Measurements from ENCODE around the gene F8. TPM values are rescaled to one million over a fixed set of nuclear protein-coding genes. Genes with fewer than 3 reads are reported as not detected.
A peak's percentile ranks its signal among the peaks of the same experiment; 100 is the strongest.

The F8 gene
- total RNA-seq, 1 experiment from 2014 or later = 2.6 TPM

- no peak overlapping the region for H3K4me3 ChIP-seq (replicated peaks in 1 of 2; ENCODE audit: low read depth in 1 of 2, low read length in 2 of 2)
- RAD21 ChIA-PET (ENCODE audit: low non-redundant PET in 1 of 2, low total read pairs in 2 of 2, uncharacterized antibody in 2 of 2, unreplicated experiment in 2 of 2) = no interaction called here
- no peak overlapping the region for H3K9ac ChIP-seq (ENCODE audit: low read length)
- DNase-seq (ENCODE audit: low read depth, low spot score) (peak; percentile 22), ATAC-seq (peak; percentile 70)
- H4K20me1 ChIP-seq (ENCODE audit: insufficient read depth) = no peaks in the 10 kb centered on the region
- H3K9me2 ChIP-seq (ENCODE audit: insufficient read depth) = no peaks in the 10 kb centered on the region
- H3K36me3 ChIP-seq (ENCODE audit: control insufficient read depth in 1 of 2, insufficient read depth in 2 of 2, low read length in 2 of 2) = no peaks in the 10 kb centered on the region
- H3K27ac ChIP-seq (ENCODE audit: low read depth, low read length) = no peak overlapping the region
- peak; percentile 82 for TF ChIP-seq RAD21 (IDR thresholded peaks at IDR 0.05; ENCODE audit: low read depth)
- no peak for TF ChIP-seq EGR1 (IDR thresholded peaks at IDR 0.05; ENCODE audit: low read depth)
- no peak for TF ChIP-seq JUND (IDR thresholded peaks at IDR 0.05)
- no peak for TF ChIP-seq TCF7L2 (IDR thresholded peaks at IDR 0.05; ENCODE audit: borderline replicate concordance, extremely low read depth, insufficient read depth, insufficient read length)
- TF ChIP-seq SP1 (IDR thresholded peaks at IDR 0.05; ENCODE audit: low read depth) = no peak
- no peak for TF ChIP-seq POLR2AphosphoS5 (IDR thresholded peaks at IDR 0.05; ENCODE audit: low read depth, low read length)
- TF ChIP-seq ZBTB33 (IDR thresholded peaks at IDR 0.05; ENCODE audit: extremely low read depth, insufficient replicate concordance, low read length) = no peak
- TF ChIP-seq ZFX (IDR thresholded peaks at IDR 0.05) = no peak
- TF ChIP-seq SIN3A (IDR thresholded peaks at IDR 0.05; ENCODE audit: low read depth) = no peak
- peak; percentile 27 to 64 (median 50); a peak in 5 of 6 replicates for TF ChIP-seq CTCF (IDR thresholded peaks at IDR 0.05 in 2 of 3, conservative IDR thresholded peaks at IDR 0.05 in 1 of 3; ENCODE audit: borderline replicate concordance in 1 of 3, insufficient read depth in 1 of 3, low read depth in 2 of 3, low read length in 2 of 3)
- no peak for TF ChIP-seq YY1 (IDR thresholded peaks at IDR 0.05; ENCODE audit: extremely low read depth, insufficient replicate concordance, low read depth, low read length)
- H3K4me1 ChIP-seq (ENCODE audit: control insufficient read depth in 1 of 2, insufficient read depth in 2 of 2, low read length in 2 of 2) = no peaks in the 10 kb centered on the region
- no peaks in the 10 kb centered on the region for H3K27me3 ChIP-seq (ENCODE audit: insufficient read depth, low read length)
- H3K9me3 ChIP-seq (ENCODE audit: control insufficient read depth in 1 of 2, insufficient read depth in 1 of 2, low read depth in 1 of 2, low read length in 2 of 2) = no peaks in the 10 kb centered on the region
- BruUV-seq (replicated peaks) = no TSS peak
- POLR2A ChIA-PET = no interaction called here
- no peaks in the 10 kb centered on the region for H3K79me2 ChIP-seq (ENCODE audit: insufficient read depth, low read length)
- no peak overlapping the region for H2AFZ ChIP-seq (ENCODE audit: low read depth, low read length, poor library complexity, severe bottlenecking)
- CTCF ChIA-PET = interaction anchor here (1.0 to 1.4 kb wide), 2 partner anchors 92 kb away, joined by 3 read pairs; no protein-coding TSS in a partner anchor
- intact Hi-C loops (cut with micrococcal nuclease) = loop anchor here (10.0 kb wide), 1 partner anchor 126 kb away; no protein-coding TSS in a partner anchor
- H3K4me2 ChIP-seq (ENCODE audit: low read length) = no peak overlapping the region
These were observed 181.7 kb downstream of the F8 start for GRCh38 chrX:154840856-154841255.
